ENCODE measurements around the gene RBP2. TPM values are rescaled to one million over a fixed set of nuclear protein-coding genes. Genes with fewer than 3 reads are reported as not detected.
A peak's percentile ranks its signal among the peaks of the same experiment; 100 is the strongest.

Gene RBP2
- total RNA-seq, 1 donor from 2014 or later: not detected

DNA sequence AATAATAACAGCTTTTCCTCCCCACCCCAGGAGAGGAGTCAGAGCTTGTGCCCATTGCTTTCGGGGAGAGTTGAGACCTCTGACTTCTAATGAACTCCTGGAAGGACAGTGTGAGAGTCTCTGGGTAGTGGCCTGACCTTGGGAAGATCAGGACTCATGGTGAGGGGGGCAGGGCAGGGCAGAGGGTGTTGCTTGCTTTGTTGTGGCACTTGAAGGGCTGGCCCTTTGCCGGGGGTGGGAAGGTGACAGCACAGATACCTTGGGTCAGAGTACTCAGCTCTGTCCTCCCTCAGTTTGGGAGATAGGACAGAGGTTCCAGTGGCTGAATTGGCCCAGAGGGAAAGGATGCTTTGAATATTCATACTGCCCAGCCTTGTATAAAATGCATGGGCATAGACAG lies 15.8 kb downstream of the RBP2 start:
- no peaks in the 10 kb centered on the region for H3K27me3 ChIP-seq (ENCODE audit: low read depth)
- intact Hi-C loops (cut with micrococcal nuclease): no loop called here
- H3K36me3 ChIP-seq: no peaks in the 10 kb centered on the region

DNA sequence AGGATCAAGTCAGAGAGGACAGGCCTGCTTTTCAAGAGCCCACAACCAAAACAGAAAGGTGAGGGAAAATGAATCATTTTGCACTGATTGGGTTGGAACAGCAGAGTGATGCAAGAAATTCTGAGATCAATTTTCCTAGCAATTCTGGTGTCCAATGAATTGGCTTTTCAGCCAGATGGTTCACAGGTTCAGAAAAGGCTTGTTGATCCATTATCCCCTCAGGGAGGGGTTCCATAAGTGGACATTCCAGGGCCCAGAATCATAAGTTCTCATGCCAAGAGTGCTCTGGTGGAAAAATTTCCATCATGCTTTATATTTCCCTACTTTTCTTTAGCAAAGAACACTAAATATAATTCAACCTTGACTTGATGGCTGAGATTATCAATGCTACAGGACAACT lies 16.2 kb downstream of the RBP2 start:
- H3K4me3 ChIP-seq: no peak overlapping the region
- TF ChIP-seq, protein P1, sequence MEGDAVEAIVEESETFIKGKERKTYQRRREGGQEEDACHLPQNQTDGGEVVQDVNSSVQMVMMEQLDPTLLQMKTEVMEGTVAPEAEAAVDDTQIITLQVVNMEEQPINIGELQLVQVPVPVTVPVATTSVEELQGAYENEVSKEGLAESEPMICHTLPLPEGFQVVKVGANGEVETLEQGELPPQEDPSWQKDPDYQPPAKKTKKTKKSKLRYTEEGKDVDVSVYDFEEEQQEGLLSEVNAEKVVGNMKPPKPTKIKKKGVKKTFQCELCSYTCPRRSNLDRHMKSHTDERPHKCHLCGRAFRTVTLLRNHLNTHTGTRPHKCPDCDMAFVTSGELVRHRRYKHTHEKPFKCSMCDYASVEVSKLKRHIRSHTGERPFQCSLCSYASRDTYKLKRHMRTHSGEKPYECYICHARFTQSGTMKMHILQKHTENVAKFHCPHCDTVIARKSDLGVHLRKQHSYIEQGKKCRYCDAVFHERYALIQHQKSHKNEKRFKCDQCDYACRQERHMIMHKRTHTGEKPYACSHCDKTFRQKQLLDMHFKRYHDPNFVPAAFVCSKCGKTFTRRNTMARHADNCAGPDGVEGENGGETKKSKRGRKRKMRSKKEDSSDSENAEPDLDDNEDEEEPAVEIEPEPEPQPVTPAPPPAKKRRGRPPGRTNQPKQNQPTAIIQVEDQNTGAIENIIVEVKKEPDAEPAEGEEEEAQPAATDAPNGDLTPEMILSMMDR (IDR thresholded peaks at IDR 0.05; ENCODE audit: borderline replicate concordance): no peak
- DNase-seq: no peak
- H3K27ac ChIP-seq (replicated peaks): no peak overlapping the region
- no peaks in the 10 kb centered on the region for H3K9me3 ChIP-seq (replicated peaks)
- H3K36me3 ChIP-seq: no peaks in the 10 kb centered on the region
- intact Hi-C loops (cut with micrococcal nuclease): no loop called here
- H3K27me3 ChIP-seq (ENCODE audit: low read depth): no peaks in the 10 kb centered on the region
- peaks cover 7% of the 10 kb centered on the region for H3K4me1 ChIP-seq

More for the DNA sequence above, 15.8 kb downstream of the RBP2 start:
- no peak overlapping the region for H3K27ac ChIP-seq (replicated peaks)
- TF ChIP-seq, protein P1 (IDR thresholded peaks at IDR 0.05; ENCODE audit: borderline replicate concordance): no peak
- H3K4me3 ChIP-seq: no peak overlapping the region
- peaks cover 7% of the 10 kb centered on the region for H3K4me1 ChIP-seq
- DNase-seq: peak; percentile 19
- H3K9me3 ChIP-seq (replicated peaks): no peaks in the 10 kb centered on the region

DNA sequence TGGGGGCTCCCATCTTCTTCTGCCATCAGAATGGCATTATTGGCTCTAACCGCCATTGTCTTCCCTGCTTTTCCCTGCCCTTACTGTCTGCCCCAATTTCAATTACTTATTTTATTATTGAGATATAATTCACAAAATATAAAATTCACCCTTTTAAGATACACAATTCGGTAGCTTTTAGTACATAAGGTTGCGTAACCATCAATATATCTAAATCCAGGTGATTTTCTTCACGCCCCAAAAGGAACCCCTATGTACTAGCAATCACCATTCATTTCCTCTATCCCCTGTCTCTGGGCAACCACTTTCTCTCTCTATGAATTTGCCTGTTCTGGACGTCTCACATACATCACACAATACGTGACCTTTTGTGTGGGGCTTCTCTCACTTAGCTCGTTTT lies 18.0 kb downstream of the RBP2 start:
- Histone ChIP-seq H3K27me3 (ENCODE audit: low read depth) (no peaks in the 10 kb centered on the region), H3K9me3 (replicated peaks) (no peaks in the 10 kb centered on the region), H3K36me3 (no peaks in the 10 kb centered on the region), H3K4me1 (peaks cover 7% of the 10 kb centered on the region), H3K27ac (replicated peaks) (no peak overlapping the region), H3K4me3 (no peak overlapping the region)
- intact Hi-C loops (cut with micrococcal nuclease): no loop called here
- TF ChIP-seq, protein P1 (IDR thresholded peaks at IDR 0.05; ENCODE audit: borderline replicate concordance): no peak
- DNase-seq: no peak

DNA sequence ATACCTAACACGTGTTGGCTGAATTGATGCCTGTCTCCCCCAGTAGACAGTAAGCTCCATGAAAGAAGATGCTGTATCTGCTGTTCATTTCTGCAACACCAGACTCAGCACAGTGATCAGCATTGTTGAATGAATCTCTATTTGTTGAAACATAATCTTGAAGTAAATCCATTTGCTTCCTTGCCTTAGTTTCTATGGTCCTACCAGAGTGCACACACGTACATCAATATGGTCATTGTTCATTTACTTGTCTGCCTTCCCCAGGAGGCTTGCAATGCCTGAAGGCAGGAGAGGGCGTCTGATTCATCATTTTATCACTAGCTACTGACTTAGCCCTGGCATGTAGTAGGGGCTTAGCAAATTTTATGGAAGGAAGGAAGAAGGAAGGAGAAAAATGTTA lies 19.2 kb downstream of the RBP2 start:
- no peaks in the 10 kb centered on the region for H3K27me3 ChIP-seq (ENCODE audit: low read depth)
- no peak overlapping the region for H3K4me3 ChIP-seq
- TF ChIP-seq, protein P1 (IDR thresholded peaks at IDR 0.05; ENCODE audit: borderline replicate concordance): no peak
- no peaks in the 10 kb centered on the region for H3K9me3 ChIP-seq (replicated peaks)
- no peaks in the 10 kb centered on the region for H3K36me3 ChIP-seq
- DNase-seq: no peak
- intact Hi-C loops (cut with micrococcal nuclease): no loop called here
- H3K4me1 ChIP-seq: peaks cover 7% of the 10 kb centered on the region
- no peak overlapping the region for H3K27ac ChIP-seq (replicated peaks)

DNA sequence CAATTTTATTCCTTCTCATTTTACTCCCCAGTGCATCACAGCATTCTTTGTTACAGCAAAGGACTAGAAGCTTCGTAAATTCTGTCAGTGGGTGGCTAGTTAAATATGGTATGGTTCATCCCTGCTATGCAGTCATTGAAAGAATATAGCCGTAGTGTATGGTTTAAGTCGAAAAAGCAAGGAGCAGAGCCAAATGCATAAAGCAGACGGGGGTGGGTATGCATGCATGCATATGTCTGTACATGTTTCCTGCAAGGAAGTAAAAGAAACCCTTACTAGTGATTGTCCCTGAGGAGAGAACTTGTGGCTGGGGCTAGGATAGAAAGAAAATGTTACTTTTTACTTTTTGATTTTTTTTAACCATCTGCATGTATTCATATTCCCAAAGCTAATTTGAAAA lies 19.9 kb downstream of the RBP2 start:
- no peak overlapping the region for H3K4me3 ChIP-seq
- no peaks in the 10 kb centered on the region for H3K27me3 ChIP-seq (ENCODE audit: low read depth)
- peaks cover 7% of the 10 kb centered on the region for H3K4me1 ChIP-seq
- DNase-seq: no peak
- intact Hi-C loops (cut with micrococcal nuclease): no loop called here
- no peaks in the 10 kb centered on the region for H3K9me3 ChIP-seq (replicated peaks)
- no peak overlapping the region for H3K27ac ChIP-seq (replicated peaks)
- no peaks in the 10 kb centered on the region for H3K36me3 ChIP-seq
- TF ChIP-seq, protein P1 (IDR thresholded peaks at IDR 0.05; ENCODE audit: borderline replicate concordance): no peak

DNA sequence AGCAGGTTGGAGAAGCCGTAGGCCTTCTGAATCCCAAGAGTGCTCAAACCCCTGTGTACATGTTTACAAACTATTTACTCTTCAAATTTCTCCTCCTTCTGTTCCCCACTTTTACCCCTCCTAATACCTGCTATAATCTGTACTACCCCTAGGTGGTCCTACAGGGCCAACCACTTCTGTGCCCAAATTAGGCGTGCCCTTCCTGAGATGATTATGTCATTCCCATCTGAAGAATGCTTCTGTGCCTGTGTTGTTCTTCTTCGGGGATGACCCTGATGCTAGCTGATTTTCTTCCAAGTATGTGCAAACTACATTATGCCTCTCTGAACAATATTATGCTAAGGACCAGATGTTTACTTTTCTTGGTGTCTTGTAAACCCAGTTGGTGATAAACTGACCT lies 20.5 kb downstream of the RBP2 start:
- TF ChIP-seq, protein P1 (IDR thresholded peaks at IDR 0.05; ENCODE audit: borderline replicate concordance): no peak
- Histone ChIP-seq H3K9me3 (replicated peaks) (no peaks in the 10 kb centered on the region), H3K27me3 (ENCODE audit: low read depth) (no peaks in the 10 kb centered on the region), H3K4me1 (peaks cover 7% of the 10 kb centered on the region), H3K4me3 (no peak overlapping the region), H3K36me3 (no peaks in the 10 kb centered on the region), H3K27ac (replicated peaks) (no peak overlapping the region)
- intact Hi-C loops (cut with micrococcal nuclease): no loop called here
- DNase-seq: no peak
